Posterior vena cava (tissue), 2 donors: ENCODE data around the gene VBP1. TPM values are rescaled to one million over a fixed set of nuclear protein-coding genes. Genes with fewer than 3 reads are reported as not detected.
"Not testable (repeated sequence)": the region's sequence is repeated elsewhere in the genome, so short reads cannot be mapped to it uniquely, and the experiment has no call there.

ENCODE experiments used
- DNase-seq: peaks from one replicate; pipeline ENCODE4 v3.0.0-alpha.2; 2020; ENCODE audit warnings: low spot score
- intact Hi-C, 2 donors: fragments of 100-400 bp; cut with DNase I; formaldehyde crosslinking; loops; one replicate each; pipeline versions ENCODE4 v1.14.1 to v1.14.2; 2022 to 2023
- long read RNA-seq, 2 donors: library from polyadenylated mRNA; unstranded; transcript quantifications; one replicate each; pipeline ENCODE4 v2.0.0, GENCODE V29; 2020 to 2021
- total RNA-seq, 2 donors: library from RNA; stranded (reverse); fragmentation: NEBNext Ultra II Directional; extraction: Animal tissue kit (Norgen Biotek cat#: 25700); gene quantifications; one replicate each; pipeline ENCODE4 v1.2.1, GENCODE V29; 2021
- donor health status: DM: yes; HTN: yes; CAD: no.
- donor health status: DM: yes; HTN: yes; CAD: no.

VBP1 gene
- 10 to 100 TPM; 32.0 to 39.9 TPM for total RNA-seq
- long read RNA-seq, donor 1, transcript VBP1-201 (6 exons, 1,686 nt) = major isoform, 11 of 13 reads
- long read RNA-seq, donor 1, partial matches to known transcripts = 1 of 13 reads
- long read RNA-seq, donor 1, other reads (novel, unspliced or antisense) = 0 of 13 reads
- long read RNA-seq, donor 2, transcript VBP1-201 (6 exons, 1,686 nt) = major isoform, 111 of 118 reads
- long read RNA-seq, donor 2, partial matches to known transcripts = 1 of 118 reads
- long read RNA-seq, donor 2, other reads (novel, unspliced or antisense) = 6 of 118 reads

- DNase-seq = peak; percentile 97
- intact Hi-C loops = no loop called here
These were observed at the start of gene VBP1 for GRCh38 chrX:155216179-155216939. TSS of gene VBP1 (plus strand) at chrX:155216460. CDS start at chrX:155216483, 23 bp downstream.

- intact Hi-C loops = no loop called here
- DNase-seq = no peak
These were observed 46.4 kb upstream of the VBP1 start for GRCh38 chrX:155169881-155170280.

- DNase-seq = no peak
- intact Hi-C loops = no loop called here
These were observed 36.8 kb upstream of the VBP1 start for GRCh38 chrX:155179346-155179997.

GRCh38 chrX:155188786-155189185, 27.5 kb upstream of the VBP1 start:
- intact Hi-C loops = no loop called here
- DNase-seq = no peak

GRCh38 chrX:155211208-155211607, 5.1 kb upstream of the VBP1 start:
- intact Hi-C loops = no loop called here
- DNase-seq = no peak

GRCh38 chrX:155213731-155214130, 2.5 kb upstream of the VBP1 start:
- DNase-seq = no peak
- intact Hi-C loops = no loop called here

- intact Hi-C loops = no loop called here
- no peak for DNase-seq
These were observed 649 bp upstream of the VBP1 start for GRCh38 chrX:155215443-155216178.

- intact Hi-C loops = no loop called here
- no peak for DNase-seq
These were observed 730 bp downstream of the VBP1 start for GRCh38 chrX:155216940-155217440.

GRCh38 chrX:155218777-155219176, 2.5 kb downstream of the VBP1 start:
- DNase-seq = no peak
- intact Hi-C loops = no loop called here

GRCh38 chrX:155221351-155221750, 5.1 kb downstream of the VBP1 start:
- intact Hi-C loops = no loop called here
- no peak for DNase-seq

- peak; percentile 70 for DNase-seq
- intact Hi-C loops = not testable (repeated sequence)
These were observed 7.5 kb downstream of the VBP1 start for GRCh38 chrX:155223746-155224145.

GRCh38 chrX:155225774-155226173, 9.5 kb downstream of the VBP1 start:
- intact Hi-C loops = no loop called here
- DNase-seq = no peak

- intact Hi-C loops = no loop called here
- no peak for DNase-seq
These were observed 14.9 kb downstream of the VBP1 start for GRCh38 chrX:155231163-155231562.

- no peak for DNase-seq
These were observed 19.6 kb downstream of the VBP1 start for GRCh38 chrX:155235891-155236290.

GRCh38 chrX:155237719-155238118, 21.5 kb downstream of the VBP1 start:
- intact Hi-C loops = no loop called here
- DNase-seq = no peak

More at GRCh38 chrX:155235891-155236290, 19.6 kb downstream of the VBP1 start:
- intact Hi-C loops = no loop called here

GRCh38 chrX:155242300-155242699, 26.0 kb downstream of the VBP1 start:
- intact Hi-C loops = no loop called here
- no peak for DNase-seq

GRCh38 chrX:155246748-155247147, 30.5 kb downstream of the VBP1 start:
- DNase-seq = no peak
- intact Hi-C loops = no loop called here

- intact Hi-C loops = no loop called here
- DNase-seq = no peak
These were observed 31.2 kb downstream of the VBP1 start for GRCh38 chrX:155247497-155247896.

- intact Hi-C loops = no loop called here
- no peak for DNase-seq
These were observed 35.1 kb downstream of the VBP1 start for GRCh38 chrX:155251391-155251790.

GRCh38 chrX:155259752-155260151, 43.5 kb downstream of the VBP1 start:
- no peak for DNase-seq
- intact Hi-C loops = no loop called here
